HG03108 (cell line): ENCODE data around the gene POLR1A.
A peak's percentile ranks its signal among the peaks of the same experiment; 100 is the strongest.

ENCODE experiments used
- ATAC-seq: cut with Tn5 transposase; IDR thresholded peaks from one replicate; pipeline ENCODE4 v1.9.1; 2021; ENCODE audit warnings: moderate library complexity; ENCODE audit not compliant: unreplicated experiment

POLR1A gene

GRCh38 chr2:86097114-86097896 lies 8.4 kb downstream of the POLR1A start:
- ATAC-seq, result no peak

- ATAC-seq, result no peak
Measured at GRCh38 chr2:86094229-86094628, 11.5 kb downstream of the POLR1A start.

DNA sequence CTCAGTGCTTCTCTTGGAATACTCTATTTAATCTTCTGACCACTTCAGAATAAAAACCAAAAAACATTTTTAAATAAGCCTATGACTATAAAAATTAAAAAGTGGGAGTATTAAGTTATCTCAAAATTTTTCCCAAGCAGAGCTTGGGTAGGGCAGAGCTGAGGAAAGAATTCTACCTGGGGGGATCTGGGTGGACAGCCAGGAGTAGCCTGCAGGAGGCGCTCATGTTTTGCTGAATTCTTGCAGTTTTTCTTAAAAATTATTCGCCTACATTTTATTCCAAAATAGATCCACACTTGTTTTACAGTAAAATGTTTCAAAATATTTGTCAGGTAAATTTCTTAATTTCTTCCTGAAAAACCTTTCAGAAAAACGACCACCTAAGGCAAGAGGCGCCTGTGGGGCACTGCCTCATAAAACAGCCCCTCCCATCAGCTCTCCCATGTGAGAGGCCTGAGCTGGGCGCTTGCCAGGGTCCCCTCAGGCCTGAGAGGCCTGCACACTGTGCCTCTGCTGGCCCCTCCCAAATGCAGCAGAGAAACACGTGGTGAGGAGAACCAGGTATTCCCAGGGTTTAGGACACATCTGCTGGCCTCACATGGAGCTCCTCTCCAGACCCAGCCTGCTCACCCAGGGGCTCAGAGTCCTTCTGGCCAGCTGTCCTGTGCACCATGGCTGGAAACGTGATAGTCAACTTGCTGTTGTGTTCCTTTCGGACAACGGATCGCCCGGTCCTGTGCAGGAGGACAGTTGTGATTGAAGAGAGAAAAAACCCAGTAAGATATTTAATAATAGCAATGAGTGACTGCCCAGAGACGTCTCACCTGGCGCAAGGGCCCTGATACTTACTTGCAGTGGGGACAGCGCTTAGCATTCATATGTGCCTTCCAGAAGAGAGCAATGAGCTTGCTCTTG lies 17.5 kb downstream of the POLR1A start:
- ATAC-seq, result no peak

DNA sequence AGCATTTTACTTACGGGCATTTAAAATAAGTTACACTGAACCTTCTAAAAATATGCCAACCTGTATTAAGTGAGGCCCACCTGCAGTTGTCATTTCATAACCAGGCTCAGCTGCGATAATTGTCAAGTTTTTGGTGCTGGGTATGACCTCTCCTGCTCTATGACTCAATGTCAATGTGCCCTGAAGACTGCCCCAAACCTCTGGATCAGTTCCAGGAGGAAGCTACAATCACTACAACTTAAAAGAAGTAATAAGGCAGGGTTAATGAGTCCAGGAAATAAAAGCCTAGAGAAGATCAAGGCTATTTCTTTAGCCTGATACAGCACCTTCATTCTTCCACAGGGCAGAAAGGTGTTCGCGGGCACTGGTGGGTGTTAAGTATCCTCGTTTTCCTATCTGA lies 22.9 kb downstream of the POLR1A start:
- ATAC-seq, result no peak

DNA sequence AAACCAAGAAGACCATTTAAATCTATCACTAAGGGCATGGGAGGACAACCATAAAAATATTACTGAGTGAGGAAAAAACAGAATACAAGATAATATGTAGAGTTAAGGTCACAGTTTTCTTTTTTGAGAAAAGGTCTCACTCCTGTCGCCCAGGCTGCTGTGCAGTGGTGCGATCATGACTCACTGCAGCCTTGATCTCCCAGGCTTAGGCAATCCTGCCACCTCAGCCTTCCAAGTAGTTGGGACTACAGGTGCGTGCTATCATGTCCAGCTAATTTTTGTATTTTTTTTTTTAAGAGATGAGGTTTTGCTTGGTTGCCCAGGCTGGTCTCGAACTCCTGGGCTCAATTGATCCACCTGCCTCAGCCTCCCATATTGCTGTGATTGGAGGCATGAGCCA lies 24.0 kb downstream of the POLR1A start:
- no peak for ATAC-seq

DNA sequence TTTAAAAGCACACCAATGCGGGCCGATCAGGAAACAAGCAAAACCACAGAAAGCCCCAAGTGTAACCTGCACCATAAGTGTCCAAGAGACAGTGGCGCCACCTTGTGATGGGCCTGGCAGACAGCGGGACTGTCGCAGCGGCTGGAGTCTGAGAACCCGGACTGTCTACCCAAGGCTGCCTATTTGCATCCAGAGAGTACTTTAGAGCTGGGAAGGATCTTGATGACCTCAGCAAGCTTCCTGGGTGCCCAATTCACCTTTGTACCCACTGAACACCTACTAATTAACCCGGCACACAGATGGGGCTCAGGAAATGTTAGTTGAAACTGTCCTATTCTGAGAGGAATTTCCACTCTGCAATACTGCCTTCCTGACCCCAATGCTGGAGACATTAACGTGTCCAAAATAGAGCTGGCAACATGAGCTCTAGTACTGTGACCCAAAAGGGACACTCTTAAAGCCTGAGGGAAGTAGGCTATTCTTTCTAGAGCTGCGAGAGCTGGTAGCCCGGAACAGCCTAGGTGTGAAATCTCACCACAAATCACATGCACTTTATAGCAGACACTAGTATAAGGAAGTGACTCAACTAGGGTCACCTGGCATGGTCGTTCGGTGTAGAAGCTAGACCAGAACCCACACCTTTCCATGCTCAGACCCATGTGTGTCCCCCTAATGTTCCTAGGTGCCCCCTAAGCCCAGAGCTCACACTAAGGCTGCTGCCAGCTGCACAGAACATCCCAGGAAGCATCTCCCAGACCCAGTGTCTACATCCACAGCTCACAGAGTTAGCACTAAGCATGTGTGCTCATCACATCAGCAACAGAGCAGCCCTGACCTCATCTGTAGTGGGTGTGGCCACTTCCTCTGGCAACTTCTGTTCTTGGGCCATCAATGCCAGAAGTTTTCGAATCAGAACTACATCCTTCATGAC lies 25.4 kb downstream of the POLR1A start:
- ATAC-seq, result peak; percentile 71

DNA sequence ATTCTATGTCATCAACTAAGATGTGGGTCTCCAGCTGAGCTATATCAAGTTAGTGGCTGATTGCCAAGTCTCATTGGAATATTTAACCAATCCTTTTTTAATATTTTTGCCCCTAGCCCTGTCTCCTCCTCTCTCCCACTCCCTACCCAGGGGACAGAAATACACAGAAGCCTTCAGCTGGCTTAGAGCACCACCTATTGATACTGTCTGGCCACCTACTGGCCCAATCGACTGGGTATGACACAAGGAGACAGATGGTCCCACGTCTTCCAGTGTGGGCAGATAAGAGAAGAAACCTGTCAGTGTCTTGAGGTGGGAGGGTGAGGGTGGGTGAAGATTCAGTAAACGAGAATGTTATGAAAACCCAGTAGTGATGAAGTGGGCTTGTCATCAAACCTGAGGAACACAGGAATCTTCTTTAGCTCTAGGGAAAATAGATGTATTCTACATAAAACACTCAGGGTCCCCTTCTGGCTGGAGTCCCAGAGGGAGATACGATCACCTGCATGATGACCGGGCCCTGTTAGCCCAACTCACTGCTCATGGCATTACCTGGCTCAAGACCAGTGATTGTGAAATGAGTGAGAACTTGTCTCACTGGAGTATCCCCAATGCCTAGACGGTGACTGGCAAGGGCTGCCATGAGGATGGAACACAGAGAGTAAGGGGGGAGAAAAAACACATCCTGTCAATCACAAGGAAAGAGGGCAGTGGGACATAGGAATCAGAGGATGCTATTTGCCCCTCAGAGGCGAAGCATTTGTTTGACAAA lies 26.7 kb downstream of the POLR1A start:
- ATAC-seq, result peak; percentile 40

DNA sequence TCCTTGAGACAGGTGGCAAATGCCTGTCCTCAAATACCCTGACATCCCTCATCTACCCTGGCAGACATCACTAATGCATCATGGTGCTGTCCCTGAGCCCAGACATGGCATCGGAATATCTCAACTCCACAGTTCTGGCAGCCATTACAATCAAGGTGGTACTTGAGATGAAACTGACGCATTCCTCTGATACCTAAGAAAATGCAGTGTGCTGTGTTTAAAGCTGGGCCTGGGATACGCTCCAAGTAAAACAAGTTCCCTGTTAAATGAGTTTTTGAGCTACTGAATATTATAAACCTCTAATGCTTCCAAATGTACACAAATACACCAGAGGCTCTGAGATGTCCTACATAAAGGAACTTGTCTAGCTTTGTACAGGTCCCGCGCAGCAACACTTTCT lies 29.8 kb downstream of the POLR1A start:
- no peak for ATAC-seq

DNA sequence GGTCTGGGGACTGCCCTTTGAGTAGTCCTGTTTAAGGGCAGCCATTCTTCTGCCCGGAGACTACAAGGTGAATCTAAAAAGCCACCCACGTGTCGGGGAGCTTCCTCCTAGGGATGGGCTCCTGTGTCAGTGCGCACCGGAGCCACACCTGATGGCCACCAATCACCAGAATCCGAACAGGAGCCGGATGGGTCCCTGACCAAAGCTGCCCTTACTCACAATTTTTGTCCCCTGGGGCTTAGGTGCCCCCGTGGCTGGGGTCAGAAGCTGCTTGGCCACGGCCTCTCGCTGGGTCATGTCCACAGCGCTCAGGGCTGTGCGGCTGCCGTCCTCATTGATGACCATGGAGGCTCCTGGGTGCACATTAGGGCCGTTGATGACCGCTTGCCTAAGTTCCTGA lies 30.9 kb downstream of the POLR1A start:
- ATAC-seq, result no peak

DNA sequence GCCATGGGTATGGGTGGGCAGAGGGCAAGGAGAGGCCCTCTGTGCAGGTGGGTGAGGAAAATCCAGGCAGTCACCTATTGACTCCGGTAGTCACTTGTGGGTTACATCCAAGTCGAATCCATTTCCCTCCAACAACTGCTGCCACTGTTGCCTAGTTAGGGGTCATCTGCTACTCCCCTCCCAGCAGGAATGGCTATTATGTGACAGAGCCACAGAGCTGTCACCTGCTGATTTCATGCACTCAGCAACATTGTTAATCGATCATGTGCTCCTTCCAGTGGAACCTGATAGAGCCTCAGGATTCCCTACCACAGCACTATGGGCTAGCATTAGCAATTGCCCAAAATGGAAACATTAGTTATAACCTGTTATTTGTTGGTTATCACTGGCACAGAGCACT lies 31.4 kb downstream of the POLR1A start:
- no peak for ATAC-seq

- ATAC-seq, result no peak
Measured at GRCh38 chr2:86073225-86073624, 32.5 kb downstream of the POLR1A start.

DNA sequence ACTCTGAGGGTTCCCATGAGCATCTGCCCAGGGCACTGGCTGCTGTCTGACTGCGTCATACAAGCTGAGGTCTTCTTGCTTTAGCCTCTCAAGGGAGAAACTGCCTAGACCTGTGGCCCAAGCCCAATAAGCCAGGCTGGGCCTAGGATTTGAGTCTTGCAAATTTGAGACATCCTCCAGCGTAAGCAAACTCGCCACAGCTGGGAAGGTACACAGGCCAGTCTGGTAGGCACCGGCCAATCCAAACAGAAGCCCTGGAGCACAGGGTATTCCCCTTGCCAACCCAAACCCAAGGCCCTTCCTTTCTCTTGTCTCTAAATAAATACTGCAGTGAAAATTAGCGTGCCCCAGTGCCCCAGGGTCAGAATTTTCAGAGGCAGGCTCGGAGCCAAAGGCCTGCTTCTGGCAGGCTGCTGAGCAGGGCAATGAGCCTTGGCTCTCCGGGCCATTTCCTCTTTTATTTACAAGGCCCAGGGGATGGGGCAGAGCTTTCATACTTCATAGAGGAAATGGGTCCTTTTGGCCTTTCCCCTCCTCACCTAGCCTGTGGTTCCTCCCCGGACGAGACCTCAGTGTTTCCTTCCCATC lies 33.3 kb downstream of the POLR1A start:
- peak; percentile 80 for ATAC-seq

DNA sequence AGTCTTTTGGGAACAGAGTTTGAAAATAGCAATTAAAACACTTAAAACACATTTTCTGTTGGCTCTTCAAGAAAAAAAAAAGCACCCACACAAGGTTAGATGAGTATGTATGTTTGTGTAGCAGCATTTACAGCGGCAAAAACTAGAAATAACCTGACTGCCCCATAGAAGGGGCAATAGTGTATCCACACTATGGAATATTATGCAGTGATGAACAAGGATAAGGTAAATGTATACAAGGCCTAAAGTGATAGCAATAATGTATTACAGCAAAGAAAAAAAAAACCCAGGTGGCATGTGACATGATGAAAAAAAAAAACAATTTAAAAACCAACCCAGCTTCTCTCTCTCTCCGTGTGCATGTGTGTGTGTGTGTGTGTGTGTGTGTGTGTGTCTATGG lies 34.8 kb downstream of the POLR1A start:
- no peak for ATAC-seq

DNA sequence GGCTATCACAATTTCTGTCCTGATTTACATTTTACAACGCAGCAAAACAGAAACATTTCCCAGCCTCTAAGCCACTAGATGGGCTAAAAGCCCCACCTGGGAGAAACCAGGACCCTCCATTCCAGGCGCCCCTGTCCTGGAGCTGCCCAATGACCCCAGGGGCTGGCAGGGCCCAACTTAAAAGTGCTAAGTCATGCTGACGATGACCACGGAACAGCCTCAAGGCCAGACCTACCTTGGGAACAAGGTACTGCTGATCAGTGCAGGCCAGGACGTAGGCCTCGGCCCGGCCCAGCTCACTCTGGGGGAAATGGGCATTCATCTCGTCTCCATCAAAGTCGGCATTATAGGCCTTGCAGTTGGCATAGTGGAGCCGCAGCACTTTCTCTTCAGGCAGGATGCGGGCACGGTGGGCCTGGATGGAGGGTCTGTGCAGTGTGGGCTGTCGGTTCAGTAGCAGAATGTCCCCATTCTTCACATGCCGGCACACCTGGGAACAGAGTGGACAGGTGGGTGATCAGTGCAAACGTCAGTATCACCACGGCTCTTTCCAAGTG lies 35.8 kb downstream of the POLR1A start:
- ATAC-seq, result no peak

- no peak for ATAC-seq
Measured at GRCh38 chr2:86069091-86069685, 36.5 kb downstream of the POLR1A start.

GRCh38 chr2:86068648-86069047 lies 37.0 kb downstream of the POLR1A start:
- no peak for ATAC-seq

DNA sequence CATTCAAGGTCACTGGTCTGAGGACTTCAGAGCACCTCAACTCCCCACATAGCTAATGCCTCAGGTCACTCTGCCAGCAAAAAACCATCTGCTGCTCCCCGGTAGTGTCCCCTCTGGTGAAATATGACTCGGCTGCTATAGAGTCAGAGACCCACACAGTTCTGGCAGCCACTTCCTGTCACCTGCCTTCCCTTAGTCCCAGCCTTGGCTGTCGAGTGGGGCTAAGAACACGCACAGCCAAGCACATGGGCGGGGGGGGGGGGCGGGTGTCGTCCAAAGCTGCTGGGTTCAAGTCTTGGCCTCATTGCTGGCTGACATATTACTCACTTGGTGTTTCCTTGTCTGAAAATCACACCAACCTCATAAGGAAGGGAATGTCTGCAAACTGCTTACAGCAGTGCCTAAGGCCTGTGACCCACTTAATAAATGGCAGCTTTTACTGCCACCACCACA lies 37.5 kb downstream of the POLR1A start:
- ATAC-seq, result peak; percentile 43

DNA sequence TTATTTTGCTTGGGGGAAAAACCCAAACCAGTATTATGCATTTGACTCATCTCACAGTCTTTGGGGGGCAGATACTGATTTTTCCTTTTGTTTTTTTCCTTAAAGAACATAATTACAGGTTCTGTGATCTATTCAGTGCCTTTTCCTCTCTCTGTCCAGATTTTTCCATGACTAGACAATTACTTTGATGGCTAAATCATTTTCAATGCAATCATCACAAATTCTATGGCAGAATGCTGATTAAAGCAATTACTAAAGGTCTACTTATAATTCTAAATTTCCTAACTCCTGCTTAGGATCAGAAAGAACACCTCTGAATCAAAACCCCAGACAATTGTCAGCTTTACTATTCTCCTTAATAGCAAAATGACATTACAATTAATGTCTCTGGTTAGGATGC lies 38.8 kb downstream of the POLR1A start:
- no peak for ATAC-seq

- ATAC-seq, result no peak
Measured at GRCh38 chr2:86066007-86066578, 39.6 kb downstream of the POLR1A start.
